HG03103 (cell line): ENCODE results near the gene CDC42EP4.
A peak's percentile ranks its signal among the peaks of the same experiment; 100 is the strongest.

Experiments
- ATAC-seq: cut with Tn5 transposase; IDR thresholded peaks from one replicate; pipeline ENCODE4 v1.9.1; 2021; ENCODE audit warnings: low read depth; ENCODE audit not compliant: unreplicated experiment

Gene CDC42EP4, protein sequence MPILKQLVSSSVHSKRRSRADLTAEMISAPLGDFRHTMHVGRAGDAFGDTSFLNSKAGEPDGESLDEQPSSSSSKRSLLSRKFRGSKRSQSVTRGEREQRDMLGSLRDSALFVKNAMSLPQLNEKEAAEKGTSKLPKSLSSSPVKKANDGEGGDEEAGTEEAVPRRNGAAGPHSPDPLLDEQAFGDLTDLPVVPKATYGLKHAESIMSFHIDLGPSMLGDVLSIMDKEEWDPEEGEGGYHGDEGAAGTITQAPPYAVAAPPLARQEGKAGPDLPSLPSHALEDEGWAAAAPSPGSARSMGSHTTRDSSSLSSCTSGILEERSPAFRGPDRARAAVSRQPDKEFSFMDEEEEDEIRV

DNA sequence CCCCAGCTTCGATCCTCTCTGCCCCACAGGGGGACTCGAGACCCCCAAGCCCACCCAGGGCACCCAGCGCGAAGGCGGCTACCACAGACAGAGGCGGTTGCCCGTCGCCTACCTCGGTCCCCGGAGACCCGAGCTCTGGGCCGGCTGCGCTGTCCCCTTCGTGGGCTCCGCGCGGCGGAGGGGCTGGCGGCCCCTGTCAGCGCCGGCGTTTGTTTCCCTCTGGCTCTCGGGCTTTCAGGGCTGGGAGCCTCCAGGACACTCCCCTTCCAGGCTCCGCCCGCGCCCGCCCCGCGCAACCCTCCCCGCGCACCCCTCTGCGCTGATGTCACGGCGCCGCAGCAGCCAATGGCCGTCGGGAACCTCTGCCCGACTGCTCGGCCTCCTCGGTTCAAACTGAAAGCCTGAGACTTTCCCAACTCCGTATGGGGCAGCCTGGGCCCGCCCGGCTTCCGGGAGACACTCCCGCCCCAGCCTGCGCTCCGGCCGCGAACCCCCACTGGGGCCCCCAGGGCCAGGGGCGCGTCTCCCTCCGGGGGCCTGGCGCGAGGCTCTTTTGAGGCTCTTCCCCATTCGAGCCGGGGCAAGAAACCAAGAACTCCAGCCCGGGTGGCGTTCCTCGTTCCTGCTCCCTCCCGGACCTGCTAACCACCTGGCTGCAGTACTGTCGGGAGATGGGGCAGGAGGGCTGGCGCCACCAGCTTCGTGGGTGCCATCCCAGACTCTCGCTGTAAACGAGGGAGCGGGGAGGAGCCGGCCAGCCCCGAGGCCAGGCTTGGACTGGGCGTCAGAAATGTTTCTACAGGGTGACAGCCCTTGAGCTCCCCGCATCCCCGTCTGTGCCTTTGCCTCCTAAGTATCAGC lies at the start of gene CDC42EP4:
Gene CDC42EP4, minus strand, starts transcription at position 221 of the 861 bp plus-strand sequence. CDS start 25,501 bp downstream, outside the sequence.
- ATAC-seq: peak; percentile 85

DNA sequence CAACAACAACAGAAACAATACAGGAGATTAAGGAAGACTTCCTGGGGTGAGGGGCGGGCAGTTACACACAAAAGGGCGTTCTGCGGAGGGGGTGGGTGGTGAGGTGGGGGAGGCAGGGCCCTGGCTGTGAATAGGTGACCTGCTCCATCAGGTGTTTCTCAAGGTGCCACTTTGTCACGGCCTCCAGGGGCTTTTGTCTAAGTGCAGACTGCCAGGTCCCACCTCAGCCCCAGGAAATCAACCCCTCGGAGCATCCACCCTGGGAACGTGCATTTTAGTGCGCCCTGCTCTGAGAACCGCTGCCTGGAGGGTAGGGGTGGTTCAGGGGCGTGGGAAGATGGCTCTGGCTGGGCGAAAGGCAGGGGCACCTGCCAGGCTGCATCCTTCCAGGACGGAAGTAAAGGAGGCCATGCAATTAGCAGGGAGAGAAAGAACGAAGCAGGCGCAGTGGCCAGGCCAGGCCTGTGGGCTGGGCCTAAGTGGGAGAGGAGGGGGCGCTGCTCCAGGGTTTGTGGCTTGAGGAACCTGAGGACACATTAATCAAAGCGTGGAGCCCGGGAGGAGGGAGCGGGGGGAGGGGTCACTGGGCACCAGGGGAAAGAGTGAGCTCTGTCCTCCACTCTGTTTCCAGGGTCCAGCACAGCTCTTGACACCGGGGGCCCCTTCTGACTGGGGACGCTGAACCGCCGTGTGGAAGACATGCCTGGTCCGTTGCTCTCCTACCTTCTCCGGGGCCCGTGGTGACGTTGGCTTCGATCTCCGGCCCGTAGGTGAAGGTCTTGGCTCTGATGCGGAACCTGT lies 49.4 kb upstream of the CDC42EP4 start:
- no peak for ATAC-seq

DNA sequence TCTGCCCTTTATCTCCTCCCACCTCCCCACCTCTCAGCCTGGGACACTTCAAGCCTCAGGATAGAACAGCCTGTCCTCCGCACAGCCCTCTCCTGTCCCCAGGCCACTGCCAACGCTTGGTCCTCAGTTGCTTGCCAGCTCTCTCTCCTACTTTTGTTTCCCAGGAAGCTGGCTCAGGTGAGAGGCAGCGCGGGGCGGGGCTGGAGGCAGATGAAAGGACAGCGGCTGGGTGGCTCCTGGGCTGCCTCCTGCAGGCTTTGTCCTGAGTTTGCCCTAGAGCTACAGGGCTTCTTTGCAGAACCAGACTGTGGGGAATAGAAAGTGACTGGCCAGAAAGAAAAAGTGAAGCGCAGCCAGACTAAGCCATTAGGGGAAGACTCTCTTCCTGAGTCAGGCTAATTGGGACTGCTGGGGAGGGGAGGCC lies 48.2 kb upstream of the CDC42EP4 start:
- no peak for ATAC-seq

DNA sequence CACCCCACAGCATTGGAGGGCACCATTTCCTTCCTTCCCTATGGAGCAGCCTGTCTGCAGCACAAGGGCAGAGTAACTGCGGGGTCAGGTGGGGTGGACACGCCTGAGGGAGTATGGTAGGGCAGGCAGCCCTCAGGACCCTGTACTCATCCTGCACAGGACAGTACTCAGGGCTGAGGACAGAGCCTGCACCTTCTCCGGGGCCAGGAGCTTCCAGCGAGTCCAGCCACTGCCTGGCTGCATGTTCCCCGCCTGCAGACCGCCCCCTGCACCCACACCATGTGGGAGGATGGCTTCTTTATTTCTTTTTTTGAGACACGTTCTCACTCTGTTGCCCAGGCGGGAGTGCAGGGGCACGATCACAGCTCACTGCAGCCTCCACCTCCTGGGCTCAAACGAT lies 47.6 kb upstream of the CDC42EP4 start:
- no peak for ATAC-seq

DNA sequence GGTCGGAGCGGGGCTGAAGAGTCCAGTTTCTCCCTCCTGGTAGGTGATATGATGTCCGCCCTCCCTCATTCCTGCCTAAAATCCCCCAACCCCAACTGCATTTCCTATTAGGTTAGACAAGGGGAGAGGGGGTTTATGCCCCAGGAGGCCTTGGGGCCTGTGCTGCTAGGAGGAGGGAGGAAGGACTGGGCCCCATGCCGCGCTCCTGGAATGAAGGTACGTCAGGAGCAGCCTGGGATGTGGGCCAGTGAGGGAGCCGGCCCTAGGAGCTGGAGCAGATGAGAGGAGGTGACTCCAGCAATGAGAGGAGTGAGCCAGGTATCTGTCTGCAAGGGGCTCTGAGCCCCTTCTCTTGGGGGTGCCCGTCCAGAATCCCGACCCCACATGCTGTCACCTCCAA lies 46.9 kb upstream of the CDC42EP4 start:
- ATAC-seq: no peak

DNA sequence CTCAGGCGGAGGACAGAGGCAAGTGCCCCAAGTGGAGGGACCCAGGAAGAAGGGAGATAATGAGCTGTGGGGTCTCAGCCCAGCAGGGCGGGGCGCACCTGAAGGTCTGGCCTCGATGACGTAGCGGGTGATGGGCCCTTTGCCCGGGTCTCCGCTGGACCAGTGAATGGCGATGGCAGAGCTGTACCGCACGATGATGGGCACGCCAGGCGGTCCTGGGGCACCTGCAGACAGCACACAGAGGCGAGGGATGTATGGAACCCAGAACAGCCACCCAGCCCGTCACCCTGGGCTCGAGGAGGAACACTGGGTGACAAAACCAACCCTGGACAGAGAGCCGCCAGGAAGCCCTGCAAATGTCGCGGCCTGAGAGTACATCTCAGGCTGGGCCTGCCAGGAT lies 46.2 kb upstream of the CDC42EP4 start:
- no peak for ATAC-seq

DNA sequence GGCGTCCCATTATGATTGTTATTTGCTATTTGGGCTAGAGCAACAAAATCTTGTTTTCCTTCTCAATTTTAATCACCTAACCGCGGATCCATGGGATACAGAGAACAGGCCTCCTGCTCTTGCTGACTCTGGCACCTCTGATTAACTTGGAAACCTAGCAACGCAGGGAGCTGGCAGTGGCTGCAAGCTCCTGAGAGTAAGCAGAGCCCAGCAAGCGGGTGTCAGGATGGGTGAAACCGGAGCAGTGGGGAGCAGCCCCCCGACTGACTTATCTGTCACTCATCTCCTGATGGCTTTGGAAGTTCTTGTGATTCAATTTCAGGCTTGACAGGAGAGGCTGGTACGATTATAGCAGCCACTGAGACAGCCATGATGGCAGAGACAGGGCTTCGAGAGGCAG lies 45.5 kb upstream of the CDC42EP4 start:
- ATAC-seq: no peak

DNA sequence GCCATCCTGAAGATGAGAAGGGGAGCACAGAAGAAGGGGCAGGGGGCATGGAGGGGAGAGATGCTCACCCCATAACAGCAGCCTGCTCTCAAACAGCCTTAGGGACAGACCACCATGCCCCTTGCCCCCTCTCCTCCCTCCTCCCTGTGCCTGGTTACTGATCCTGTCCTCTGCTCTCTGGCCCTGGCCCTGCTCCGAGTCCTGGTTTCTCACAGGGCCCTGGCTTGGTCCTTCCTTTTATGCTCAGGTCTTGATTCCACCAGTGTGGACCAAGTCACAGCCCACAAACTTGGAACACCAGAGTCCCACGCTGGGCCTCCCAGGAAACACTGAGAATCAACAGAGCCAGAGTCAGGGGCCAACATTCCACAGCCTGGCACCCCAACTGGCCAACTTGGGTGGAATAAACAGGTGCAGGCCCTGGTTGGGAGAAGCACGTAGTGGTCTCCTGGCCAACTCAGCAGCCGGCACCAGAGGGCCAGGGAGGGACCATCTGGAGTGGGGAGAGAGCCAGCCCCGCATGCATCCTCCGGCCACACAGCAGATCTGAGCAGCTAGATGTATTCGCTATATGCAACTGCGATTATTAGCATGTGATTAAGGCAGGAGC lies 44.9 kb upstream of the CDC42EP4 start:
- ATAC-seq: no peak

DNA sequence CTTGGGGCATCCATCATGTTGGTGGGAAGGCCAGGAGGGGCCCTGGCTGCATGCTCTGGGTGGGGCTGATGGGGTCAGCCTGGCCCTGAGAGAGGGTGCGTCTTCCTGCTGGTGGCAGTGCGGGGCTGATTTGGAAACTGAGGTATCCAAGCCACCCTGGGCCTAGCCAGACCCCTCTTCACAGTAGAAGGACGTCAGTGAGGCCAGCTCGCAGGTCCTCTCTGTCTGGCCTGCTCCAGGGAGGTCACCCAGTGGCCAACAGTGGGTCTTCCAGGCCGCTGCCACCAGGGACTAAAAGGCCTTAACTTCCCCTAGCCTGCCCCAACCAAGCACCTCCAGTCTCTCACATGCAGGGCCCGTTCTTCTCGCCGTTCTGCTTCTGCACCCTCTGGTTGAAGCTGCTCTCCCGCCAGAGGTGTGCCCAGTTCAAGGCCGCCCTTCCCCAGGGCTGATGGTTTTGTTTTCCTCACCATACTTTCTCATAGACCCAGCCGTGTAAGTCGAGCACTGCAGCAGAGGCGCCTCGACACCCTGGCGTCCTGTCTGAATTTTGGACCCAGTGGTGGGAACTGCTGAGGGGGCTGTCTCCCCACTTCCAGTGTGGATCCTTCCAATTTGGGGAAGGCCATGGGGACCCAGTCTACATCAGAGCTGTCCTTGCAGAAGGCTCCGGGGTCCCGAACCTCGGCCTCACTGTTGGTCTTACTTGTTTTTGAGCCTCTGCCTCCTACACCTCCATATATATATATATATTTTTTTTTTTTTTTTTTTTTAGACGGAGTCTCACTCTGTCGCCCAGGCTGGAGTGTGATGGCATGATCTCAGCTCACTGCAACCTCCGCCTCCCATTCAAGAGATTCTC lies 42.9 kb upstream of the CDC42EP4 start:
- no peak for ATAC-seq

DNA sequence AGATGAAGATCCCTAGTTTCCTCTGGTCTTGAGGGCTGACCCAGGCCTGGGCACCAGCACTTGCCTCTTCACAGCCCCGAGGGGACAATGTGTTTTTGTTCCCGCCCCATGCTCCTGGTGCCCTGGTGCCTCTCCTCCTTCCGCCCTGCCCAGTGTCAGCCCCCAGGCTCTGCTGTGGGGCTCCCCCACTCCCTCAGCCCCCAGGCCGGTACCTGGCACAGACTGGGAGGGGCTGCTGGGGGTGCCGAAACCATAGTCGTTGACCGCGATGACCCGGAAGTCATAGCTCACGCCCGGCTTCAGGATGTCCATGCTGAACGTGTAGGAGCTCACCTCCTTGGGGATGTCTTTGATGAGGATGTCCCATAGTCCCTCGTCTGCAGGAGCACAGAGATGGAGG lies 40.5 kb upstream of the CDC42EP4 start:
- ATAC-seq: no peak

DNA sequence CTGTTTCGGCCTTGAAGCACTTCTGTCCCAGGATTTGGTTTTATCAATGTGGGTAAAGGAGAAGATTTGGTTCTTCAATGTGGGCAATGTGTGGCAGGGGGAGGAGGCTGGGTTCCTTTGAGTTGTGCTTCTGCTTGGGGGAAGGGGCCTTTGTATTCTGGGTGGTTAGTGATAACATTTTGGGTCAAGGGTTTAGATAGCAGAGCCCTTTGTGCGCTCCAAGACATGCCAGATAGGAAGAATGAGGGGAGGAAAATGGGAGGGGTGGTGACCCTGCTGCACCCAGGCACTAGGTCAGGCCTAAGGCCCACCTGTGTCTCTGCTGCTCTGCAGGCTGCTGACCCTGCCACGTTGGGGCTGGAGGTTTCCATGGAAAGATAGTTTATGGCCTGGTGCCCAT lies 40.0 kb upstream of the CDC42EP4 start:
- no peak for ATAC-seq

DNA sequence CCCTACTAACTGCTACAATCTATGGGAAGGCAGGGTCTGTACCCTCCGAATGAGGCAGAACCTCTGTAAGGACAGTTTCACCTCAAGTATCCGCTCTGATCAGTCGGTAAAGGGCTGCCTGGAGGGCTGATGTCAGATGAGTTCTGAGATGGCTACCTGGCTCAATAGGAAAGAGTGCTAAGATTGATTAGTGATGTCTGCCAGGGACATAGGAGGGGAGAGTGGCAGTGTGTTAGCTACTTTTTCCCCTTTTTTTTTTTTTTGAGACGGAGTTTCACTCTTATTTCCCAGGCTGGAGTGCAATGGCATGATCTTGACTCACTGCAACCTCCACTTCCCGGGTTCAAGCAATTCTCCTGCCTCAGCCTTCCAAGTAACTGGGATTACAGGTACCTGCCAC lies 39.1 kb upstream of the CDC42EP4 start:
- no peak for ATAC-seq

DNA sequence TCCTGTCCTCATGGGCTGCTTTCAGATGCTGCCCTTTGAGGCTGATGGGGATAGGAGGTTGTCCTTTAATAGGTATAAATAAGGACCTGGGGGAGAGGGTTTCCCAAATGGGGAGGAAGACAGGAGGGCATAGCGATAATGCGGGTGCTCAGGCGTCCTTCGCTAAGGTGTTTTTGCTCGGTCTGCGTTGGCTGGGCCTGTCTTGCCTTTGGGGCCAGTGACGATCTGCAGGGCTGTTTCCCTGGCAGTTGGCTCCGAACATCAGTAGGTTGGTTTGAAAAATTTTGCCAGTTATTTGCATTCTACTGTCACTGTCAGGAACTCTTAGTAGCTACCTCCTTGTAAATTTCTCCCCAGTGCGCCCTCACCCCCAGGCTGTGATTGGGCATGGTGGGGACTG lies 37.8 kb upstream of the CDC42EP4 start:
- ATAC-seq: no peak

DNA sequence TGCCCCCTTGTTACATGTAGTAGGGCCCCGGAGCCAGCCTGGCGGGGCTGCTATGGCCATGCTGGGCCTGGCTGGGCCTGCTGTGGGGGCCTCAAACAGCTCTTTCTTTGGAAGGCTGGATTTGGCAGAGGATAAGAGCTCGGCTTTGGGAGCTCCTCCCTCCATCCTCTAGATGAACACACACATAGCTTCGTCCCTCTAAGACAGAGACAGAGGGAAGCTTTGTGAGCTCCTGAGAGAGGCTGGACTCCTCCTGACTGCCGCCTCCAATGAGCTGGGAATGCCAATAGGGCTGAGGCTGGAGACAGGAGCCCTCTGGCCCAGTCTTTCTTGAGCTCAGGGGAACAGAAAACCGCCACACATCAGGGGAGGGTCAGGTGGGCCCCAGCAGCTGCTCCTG lies 37.3 kb upstream of the CDC42EP4 start:
- no peak for ATAC-seq

DNA sequence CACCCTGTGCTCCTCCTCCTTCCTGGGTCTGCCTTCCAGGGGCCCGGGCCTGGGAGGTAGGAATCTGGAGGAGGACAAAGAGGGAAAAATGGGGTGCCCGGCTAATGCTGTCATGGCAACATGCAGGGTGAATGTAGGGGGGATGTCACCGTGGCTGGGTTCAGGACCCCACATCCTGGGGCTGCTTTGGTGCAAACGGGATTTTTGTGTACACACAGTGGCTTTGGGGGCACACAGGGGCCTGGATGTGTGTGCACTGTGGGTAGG lies 37.0 kb upstream of the CDC42EP4 start:
- ATAC-seq: no peak

DNA sequence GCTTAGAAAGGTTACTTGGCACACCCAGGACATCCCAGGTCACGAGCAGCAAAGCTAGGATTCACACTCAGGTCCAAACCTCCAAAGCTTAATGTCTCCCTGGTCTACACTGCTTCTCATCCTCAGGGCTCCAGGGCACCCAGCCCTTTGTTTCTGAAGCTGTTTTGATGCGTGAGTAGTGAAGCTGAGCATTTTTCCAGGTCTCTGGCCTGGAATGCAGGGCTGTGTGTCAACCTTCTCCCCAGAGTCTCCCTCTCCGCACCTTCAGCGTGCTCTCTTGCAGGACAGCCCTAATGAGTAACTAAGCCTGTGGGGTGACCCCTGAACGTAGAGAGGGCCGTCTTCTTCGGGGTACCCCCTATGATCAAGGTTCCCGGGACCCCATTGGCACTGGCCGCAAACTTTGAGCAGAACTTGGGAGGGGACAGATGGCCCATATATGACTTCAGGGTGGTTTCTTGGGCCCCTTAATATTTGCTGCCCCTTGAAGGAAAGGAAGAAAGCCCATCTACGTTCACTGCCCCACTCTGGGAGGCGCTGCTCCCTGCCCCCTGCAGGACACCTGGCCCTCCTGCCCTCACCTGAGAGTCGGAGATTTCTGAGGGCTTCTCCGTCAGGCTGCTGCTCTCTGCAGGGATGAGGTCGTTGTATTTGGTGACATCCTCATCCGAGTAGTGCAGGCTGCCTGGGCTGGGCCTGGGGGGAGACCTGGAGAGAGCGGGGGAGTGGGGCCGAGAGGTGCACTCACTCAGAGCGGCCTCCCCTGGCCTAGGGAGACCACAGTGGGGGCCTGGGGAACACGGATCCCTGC lies 36.4 kb upstream of the CDC42EP4 start:
- ATAC-seq: no peak

DNA sequence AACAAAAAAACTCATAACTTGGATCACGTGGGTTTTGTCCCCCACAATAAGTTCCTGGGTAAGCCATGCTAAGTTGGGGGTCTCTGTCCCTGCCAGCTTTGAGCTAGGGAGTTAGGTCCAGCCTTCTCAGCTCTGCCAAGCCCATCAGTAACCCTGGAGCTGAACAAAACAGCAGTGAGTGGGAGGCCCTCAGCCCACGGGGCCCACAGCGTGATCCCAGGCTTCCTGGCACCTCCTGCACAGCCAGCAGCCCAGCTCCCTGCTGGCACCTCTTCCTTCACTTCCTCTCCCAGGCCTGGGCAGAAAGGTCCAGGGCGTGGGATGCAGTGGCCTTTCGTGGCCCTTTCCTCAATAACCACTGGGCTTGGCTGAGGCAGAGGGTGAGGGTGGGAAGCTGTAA lies 35.5 kb upstream of the CDC42EP4 start:
- ATAC-seq: no peak

DNA sequence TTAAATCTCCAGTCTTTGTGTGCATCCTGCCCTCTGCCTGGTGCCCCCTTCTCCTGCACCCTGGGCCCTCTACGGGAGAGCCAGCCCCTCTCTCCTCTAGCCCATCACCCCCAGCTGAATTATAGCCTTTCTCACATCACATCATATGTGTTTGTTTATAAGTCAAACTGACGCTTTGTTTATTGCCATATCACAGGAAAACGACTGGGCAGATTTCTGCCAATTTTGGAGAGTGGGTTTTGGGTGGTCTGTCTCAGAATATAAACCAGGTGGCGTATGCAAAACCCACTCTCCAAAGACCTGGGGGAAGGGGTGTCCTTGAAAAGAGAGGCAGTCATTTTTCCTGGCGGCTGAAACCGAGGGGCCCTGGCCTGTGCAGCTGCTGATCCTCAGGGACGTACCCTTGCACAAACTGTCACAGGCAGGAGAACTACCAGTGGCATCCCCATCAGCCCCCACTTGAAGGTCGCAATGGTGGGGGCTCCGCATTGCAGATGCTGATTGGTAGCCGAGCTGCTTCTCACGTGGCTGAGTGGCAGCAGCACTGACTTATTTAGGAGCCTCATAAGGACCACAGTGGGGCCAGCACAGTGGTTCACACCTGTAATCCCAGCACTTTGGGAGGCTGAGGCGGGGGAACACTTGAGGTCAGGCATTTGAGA lies 34.8 kb upstream of the CDC42EP4 start:
- no peak for ATAC-seq
